IPS DF 19.7 (cell line): ENCODE data around the gene GRK5.

Source experiments
- DNase-seq: peaks from one replicate; pipeline ENCODE4 v3.0.0-alpha.2; 2013; ENCODE audit warnings: low read depth, low spot score

GRK5 gene

GRCh38 chr10:119360181-119360921 is 153.0 kb downstream of the GRK5 start:
- DNase-seq: no peak

GRCh38 chr10:119361037-119361436 is 153.7 kb downstream of the GRK5 start:
- no peak for DNase-seq

GRCh38 chr10:119362122-119362521 is 154.8 kb downstream of the GRK5 start:
- DNase-seq: no peak

GRCh38 chr10:119364645-119365600 is 157.6 kb downstream of the GRK5 start:
- no peak for DNase-seq

- DNase-seq: no peak
Observed at GRCh38 chr10:119365773-119366599, 158.6 kb downstream of the GRK5 start.

- DNase-seq: no peak
Observed at GRCh38 chr10:119367841-119368549, 160.6 kb downstream of the GRK5 start.

GRCh38 chr10:119368581-119368980 is 161.2 kb downstream of the GRK5 start:
- DNase-seq: no peak

GRCh38 chr10:119368991-119369869 is 161.9 kb downstream of the GRK5 start:
- DNase-seq: no peak

GRCh38 chr10:119370111-119370741 is 162.9 kb downstream of the GRK5 start:
- no peak for DNase-seq

GRCh38 chr10:119370972-119371703 is 163.8 kb downstream of the GRK5 start:
- DNase-seq: no peak

GRCh38 chr10:119371704-119372663 is 164.6 kb downstream of the GRK5 start:
- DNase-seq: no peak

- no peak for DNase-seq
Observed at GRCh38 chr10:119373294-119374102, 166.1 kb downstream of the GRK5 start.

GRCh38 chr10:119374236-119374635 is 166.9 kb downstream of the GRK5 start:
- DNase-seq: no peak

GRCh38 chr10:119375574-119376272 is 168.4 kb downstream of the GRK5 start:
- no peak for DNase-seq

GRCh38 chr10:119377451-119377957 is 170.1 kb downstream of the GRK5 start:
- no peak for DNase-seq
